Measurements from ENCODE around the gene SELENOI. TPM values are rescaled to one million over a fixed set of nuclear protein-coding genes. Genes with fewer than 3 reads are reported as not detected.
"Not testable (repeated sequence)": the region's sequence is repeated elsewhere in the genome, so short reads cannot be mapped to it uniquely, and the experiment has no call there.

SELENOI gene
- total and polyA plus RNA-seq, 5 experiments from 2014 or later, result 2.6 to 21.5 (median 4.6) TPM

DNA sequence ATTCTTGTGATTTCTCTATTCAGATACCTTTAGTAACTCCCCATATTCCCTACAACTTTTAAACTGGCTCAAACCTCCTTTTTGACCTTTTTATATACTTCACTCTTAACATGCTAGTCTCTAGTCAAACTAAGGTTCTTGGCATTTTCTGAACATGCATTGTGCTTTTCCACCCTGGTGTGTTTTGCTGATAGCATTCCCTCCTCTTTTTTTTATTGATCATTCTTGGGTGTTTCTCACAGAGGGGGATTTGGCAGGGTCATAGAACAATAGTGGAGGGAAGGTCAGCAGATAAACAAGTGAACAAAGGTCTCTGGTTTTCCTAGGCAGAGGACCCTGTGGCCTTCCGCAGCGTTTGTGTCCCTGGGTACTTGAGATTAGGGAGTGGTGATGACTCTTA, 23.7 kb downstream of the SELENOI start:
- POLR2A ChIA-PET, H3K27me3 Mint-ChIP-seq, DNase-seq, H3K9me3 Mint-ChIP-seq, ATAC-seq, H3K4me3 Mint-ChIP-seq, H3K4me1 Mint-ChIP-seq: not testable (repeated sequence)
- Mint-ChIP-seq H3K36me3 (peaks cover 12 to 72% (median 37%) of the 10 kb centered on the region in 3 donors), H3K27ac (peak overlapping the region in 4 of 10 donors; percentile 4 to 33 (median 12))

DNA sequence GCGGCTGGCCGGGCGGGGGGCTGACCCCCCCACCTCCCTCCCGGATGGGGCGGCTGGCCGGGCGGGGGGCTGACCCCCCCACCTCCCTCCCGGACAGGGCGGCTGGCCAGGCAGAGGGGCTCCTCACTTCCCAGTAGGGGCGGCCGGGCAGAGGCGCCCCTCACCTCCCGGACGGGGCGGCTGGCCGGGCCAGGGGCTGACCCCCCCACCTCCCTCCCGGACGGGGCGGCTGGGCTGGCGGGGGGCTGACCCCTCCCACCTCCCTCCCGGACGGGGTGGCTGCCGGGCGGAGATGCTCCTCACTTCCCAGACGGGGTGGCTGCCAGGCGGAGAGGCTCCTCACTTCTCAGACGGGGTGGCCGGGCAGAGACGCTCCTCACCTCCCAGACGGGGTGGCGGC, 25.0 kb downstream of the SELENOI start:
- H3K4me1 Mint-ChIP-seq, POLR2A ChIA-PET, H3K27ac Mint-ChIP-seq, H3K4me3 Mint-ChIP-seq, H3K27me3 Mint-ChIP-seq, H3K9me3 Mint-ChIP-seq, ATAC-seq, DNase-seq: not testable (repeated sequence)
- peaks cover 12 to 75% (median 36%) of the 10 kb centered on the region in 3 donors for H3K36me3 Mint-ChIP-seq

DNA sequence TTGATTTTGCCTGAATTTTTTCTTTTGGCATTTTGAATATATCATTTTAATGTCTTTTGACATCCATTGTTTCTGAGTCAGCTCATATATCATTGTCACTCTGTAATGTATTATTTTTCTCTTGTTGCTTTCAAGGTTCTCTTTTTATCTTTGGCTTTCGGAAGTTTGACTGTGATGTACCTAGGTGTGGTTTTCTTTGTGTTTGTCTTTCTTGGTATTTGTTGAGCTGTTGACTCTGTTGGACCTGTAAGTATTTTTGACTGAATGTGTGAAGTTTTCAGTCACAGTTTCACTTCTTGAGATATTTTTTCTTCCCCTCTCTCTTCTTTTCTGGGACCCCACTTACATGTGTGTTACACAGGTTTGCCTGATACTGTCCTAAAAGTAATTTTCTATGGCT, 30.9 kb downstream of the SELENOI start:
- DNase-seq, result peak in 1 of 10 donors; percentile 4
- peaks cover 0 to 3% (median 0%) of the 10 kb centered on the region in 9 donors for H3K9me3 Mint-ChIP-seq
- H3K27me3 Mint-ChIP-seq, result no peaks in the 10 kb centered on the region
- peak overlapping the region in 5 of 10 donors; percentile 11 to 64 (median 49) for H3K27ac Mint-ChIP-seq
- peaks cover 6 to 74% (median 27%) of the 10 kb centered on the region in 3 donors for H3K36me3 Mint-ChIP-seq
- peak overlapping the region in 3 of 10 donors; percentile 8 to 34 (median 34) for H3K4me3 Mint-ChIP-seq
- peaks cover 11 to 13% (median 12%) of the 10 kb centered on the region in 4 donors for H3K4me1 Mint-ChIP-seq
- ATAC-seq, result no peak
- POLR2A ChIA-PET, result interaction anchor here (0.8 kb wide), 1 partner anchor 30 kb away, joined by 3 read pairs; the partner anchor contains the start of gene ADGRF3

DNA sequence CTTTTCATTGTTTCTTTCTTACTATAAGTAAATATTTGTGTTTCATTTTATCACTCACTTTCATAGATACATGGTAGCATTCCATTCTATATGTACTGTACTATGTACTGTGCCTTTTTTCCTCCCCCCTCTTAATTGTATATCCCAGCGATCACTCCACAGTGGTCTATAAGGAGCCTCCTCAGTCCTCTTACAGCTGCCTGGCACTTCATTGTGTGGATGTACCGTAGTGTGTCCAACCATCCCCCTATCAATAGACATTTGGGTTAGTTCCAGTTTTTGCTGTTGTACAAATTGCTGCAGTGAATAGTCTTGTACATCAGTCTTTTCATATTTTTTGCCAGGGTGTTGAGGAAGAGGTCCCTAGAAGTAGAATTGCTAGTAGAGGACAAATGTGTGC, 34.3 kb downstream of the SELENOI start:
- no peaks in the 10 kb centered on the region for H3K9me3 Mint-ChIP-seq
- H3K4me3 Mint-ChIP-seq, result no peak overlapping the region
- peaks cover 0 to 64% (median 21%) of the 10 kb centered on the region in 3 donors for H3K36me3 Mint-ChIP-seq
- DNase-seq (no peak), ATAC-seq (no peak)
- peaks cover 11 to 14% (median 12%) of the 10 kb centered on the region in 4 donors for H3K4me1 Mint-ChIP-seq
- H3K27me3 Mint-ChIP-seq, result no peaks in the 10 kb centered on the region
- H3K27ac Mint-ChIP-seq, result peak overlapping the region in 1 of 10 donors; percentile 7
- POLR2A ChIA-PET, result no interaction called here

DNA sequence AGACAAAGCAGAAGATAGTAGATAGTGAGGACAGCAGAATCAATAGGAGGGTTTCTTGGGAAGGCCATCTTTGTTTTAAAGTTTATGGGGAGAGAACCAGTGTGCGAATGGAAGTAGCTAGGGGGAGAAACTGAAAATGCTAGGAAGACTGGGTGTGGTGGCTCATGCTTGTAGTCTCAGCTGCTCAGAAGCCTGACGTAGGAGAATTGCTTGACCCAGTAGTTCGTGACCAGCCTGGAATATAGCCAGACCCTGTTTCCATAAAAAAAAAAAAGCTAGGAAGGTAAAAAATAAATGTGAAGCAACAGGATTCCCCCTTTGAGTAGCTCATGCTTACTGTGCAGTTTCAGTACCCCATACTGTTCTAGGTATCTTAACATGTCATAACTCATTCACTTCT, 36.6 kb downstream of the SELENOI start:
- no peak overlapping the region for H3K27ac Mint-ChIP-seq
- DNase-seq, result no peak
- H3K27me3 Mint-ChIP-seq, result no peaks in the 10 kb centered on the region
- H3K9me3 Mint-ChIP-seq, result no peaks in the 10 kb centered on the region
- ATAC-seq, result no peak
- H3K36me3 Mint-ChIP-seq, result peaks cover 0 to 70% (median 10%) of the 10 kb centered on the region in 3 donors
- H3K4me1 Mint-ChIP-seq, result peaks cover 0 to 9% (median 4%) of the 10 kb centered on the region in 4 donors
- no peak overlapping the region for H3K4me3 Mint-ChIP-seq
- POLR2A ChIA-PET, result no interaction called here

DNA sequence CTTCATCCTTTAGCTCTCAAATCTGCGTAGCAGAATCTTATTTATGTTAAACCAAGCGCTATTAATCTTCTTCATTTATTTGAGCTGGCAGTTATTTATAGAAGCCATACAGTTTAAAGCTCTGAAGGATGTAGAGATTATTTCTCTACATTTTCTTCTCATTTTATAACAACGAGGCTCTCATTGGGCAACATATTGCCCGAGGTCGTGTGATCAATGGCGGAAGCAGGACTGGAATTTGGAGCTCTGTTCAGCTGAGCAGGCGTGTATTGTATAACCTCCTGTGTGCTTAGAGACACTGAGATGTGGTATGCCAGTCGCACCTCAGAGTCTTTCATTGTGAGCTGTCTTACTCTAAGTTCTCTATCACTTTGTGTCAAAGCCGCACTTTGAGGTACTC, 38.2 kb downstream of the SELENOI start:
- no peaks in the 10 kb centered on the region for H3K9me3 Mint-ChIP-seq
- peak overlapping the region in 1 of 10 donors; percentile 47 for H3K27ac Mint-ChIP-seq
- POLR2A ChIA-PET, result no interaction called here
- DNase-seq (no peak), ATAC-seq (no peak)
- H3K27me3 Mint-ChIP-seq, result no peaks in the 10 kb centered on the region
- no peak overlapping the region for H3K4me3 Mint-ChIP-seq
- peaks cover 0 to 4% (median 0%) of the 10 kb centered on the region in 4 donors for H3K4me1 Mint-ChIP-seq
- H3K36me3 Mint-ChIP-seq, result peaks cover 0 to 71% (median 10%) of the 10 kb centered on the region in 3 donors

DNA sequence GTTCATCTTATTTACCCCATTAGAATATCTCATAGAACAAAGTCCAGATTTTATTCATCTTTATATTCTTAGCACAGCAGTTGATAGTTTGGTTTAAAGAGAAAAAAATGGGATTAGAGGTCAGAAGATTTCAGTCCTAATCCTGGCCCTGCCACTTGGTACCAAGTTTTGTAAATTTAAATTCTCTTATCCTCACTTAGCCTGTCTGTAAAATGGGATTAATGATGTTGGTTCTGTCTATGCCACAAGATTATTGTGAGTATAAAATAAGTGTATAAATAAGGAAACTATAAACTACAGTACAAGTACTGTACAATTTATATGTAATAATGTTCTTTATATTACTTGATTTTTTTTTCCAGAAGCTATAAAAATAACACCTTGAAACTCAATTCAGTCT, 38.7 kb downstream of the SELENOI start:
- H3K27ac Mint-ChIP-seq, result peak overlapping the region in 1 of 10 donors; percentile 47
- H3K27me3 Mint-ChIP-seq, result no peaks in the 10 kb centered on the region
- no peaks in the 10 kb centered on the region for H3K9me3 Mint-ChIP-seq
- no peak for ATAC-seq
- DNase-seq, result no peak
- H3K36me3 Mint-ChIP-seq, result peaks cover 0 to 75% (median 10%) of the 10 kb centered on the region in 3 donors
- H3K4me1 Mint-ChIP-seq, result peaks cover 0 to 4% (median 0%) of the 10 kb centered on the region in 4 donors
- no peak overlapping the region for H3K4me3 Mint-ChIP-seq
- POLR2A ChIA-PET, result no interaction called here

DNA sequence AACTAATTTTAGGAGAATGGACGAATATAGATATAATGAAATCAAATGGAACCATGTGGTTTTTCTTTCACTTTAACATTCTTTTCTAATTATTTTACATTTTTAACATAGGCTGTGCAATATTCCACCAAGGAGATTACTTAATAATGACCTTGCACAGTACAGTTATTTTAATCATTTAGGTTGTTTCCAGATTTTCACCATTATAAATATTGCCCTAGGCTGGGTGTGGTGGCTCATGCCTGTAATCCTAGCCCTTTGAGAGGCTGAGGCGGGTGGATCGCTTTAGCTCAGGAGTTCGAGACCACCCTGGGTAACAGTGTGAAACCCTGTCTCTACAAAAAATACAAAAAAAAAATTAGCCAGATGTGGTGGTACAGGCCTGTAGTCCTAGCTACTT, 41.2 kb downstream of the SELENOI start:
- Mint-ChIP-seq H3K4me1 (peaks cover 0 to 2% (median 0%) of the 10 kb centered on the region in 4 donors), H3K36me3 (peaks cover 0 to 69% (median 15%) of the 10 kb centered on the region in 3 donors), H3K27me3 (no peaks in the 10 kb centered on the region), H3K4me3 (no peak overlapping the region), H3K9me3 (no peaks in the 10 kb centered on the region), H3K27ac (no peak overlapping the region)
- DNase-seq, result no peak
- POLR2A ChIA-PET, result no interaction called here
- no peak for ATAC-seq

DNA sequence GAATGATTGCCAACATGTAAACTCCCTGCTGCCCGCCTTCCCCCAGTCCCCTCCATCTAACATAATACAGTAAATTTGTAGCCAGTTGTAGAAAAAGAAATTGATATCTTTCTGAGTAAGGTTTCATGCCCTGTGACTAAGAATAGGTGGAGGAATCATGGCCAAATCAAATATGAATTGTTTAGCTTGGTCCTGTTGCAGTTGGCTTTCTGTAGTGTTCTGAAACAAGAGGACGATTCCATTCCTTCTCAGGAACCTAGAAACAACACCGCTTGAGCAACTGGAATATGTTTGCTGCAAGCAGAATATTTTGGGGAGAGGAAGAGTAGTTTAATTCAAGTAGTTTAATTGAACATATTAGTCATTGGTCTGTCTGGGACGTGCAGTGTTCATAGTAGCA, 48.8 kb downstream of the SELENOI start:
- peak overlapping the region in 2 of 10 donors; percentile 9 to 40 for H3K27ac Mint-ChIP-seq
- no peak overlapping the region for H3K4me3 Mint-ChIP-seq
- ATAC-seq, result no peak
- no peak for DNase-seq
- no peaks in the 10 kb centered on the region for H3K9me3 Mint-ChIP-seq
- H3K4me1 Mint-ChIP-seq, result peaks cover 4 to 15% (median 10%) of the 10 kb centered on the region in 4 donors
- H3K27me3 Mint-ChIP-seq, result no peaks in the 10 kb centered on the region
- POLR2A ChIA-PET, result no interaction called here
- H3K36me3 Mint-ChIP-seq, result peaks cover 0 to 25% (median 7%) of the 10 kb centered on the region in 3 donors

DNA sequence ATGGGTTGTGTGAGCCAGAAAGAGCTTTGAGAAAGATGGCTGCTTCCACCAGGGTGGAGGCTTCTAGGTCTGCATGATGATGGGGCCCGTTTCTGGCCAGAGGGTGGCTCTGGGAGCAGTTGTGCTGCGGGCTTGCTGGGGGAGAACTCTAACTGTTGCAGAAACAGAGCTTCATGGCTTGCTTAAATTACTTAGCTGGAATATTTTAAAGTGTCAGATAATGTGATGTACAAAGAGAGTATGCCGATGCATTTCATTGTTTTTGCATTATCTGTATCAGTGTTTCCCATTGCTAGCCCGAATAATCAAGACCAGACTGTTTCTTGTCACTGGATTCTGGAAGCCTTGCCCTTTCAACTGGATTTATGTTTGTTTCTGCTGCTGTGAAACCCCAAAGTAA, 49.5 kb downstream of the SELENOI start:
- Mint-ChIP-seq H3K27ac (peak overlapping the region in 1 of 10 donors; percentile 57), H3K36me3 (peaks cover 0 to 18% (median 4%) of the 10 kb centered on the region in 3 donors), H3K27me3 (no peaks in the 10 kb centered on the region), H3K4me3 (no peak overlapping the region), H3K4me1 (peaks cover 7 to 19% (median 12%) of the 10 kb centered on the region in 4 donors), H3K9me3 (no peaks in the 10 kb centered on the region)
- no peak for ATAC-seq
- POLR2A ChIA-PET, result no interaction called here
- DNase-seq, result no peak

DNA sequence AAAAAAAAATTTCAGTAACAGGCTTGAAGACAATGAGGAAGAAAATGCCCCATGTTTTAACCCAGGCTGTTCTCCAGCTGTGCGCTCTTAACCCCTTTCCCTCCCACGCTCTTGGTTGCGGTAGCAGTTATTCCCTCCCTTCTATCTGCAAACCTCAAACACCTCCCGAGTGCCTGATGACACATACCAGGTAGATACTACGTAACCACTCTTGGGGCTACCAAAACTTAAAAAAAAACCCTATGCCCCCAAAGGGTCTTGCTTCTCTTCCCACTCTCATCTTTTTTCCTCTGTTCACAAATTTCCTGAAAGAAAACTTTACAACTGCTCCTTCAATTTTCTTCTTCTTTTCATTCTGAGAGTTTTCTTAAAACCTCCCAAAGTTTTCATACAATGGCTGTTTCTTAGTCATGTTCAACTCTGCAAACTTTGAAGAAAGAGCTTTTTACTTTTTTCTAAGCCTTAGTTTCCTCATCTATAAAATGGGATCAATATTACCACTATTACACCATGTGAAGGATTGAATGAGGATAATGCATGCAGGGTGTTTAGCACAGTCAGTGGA, 50.9 kb downstream of the SELENOI start:
- peak; percentile 39 to 81 for ATAC-seq
- peak overlapping the region in 5 of 10 donors; percentile 8 to 56 (median 23) for H3K27ac Mint-ChIP-seq

DNA sequence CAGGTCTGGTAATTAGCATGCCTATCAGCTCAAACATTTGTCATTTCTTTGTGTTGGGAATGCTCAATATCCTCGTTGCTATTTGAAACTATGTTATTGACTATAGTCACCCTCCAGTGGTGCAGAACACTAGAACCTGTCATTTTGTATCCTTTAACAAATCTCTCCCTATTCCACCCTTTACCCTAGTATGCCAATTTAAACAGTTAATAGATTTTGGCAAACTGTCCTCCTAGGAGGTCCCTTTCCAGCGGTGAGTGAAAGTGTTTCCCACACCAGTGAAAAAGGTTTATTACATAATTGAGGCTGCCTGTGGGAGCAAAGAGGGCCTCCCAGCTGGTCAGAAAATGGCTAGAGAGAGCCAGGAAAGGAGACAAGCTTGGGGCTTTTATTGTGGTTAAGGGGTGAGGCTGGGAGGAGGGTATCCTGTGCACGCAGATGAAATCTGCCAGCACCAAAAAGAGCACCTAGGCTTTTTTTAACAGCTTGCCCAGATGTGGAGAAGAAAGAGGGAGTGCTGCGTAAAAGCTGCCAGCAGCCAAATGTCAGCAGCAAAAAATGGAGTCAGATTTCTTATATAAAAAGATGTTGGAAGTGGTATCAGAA, 53.9 kb downstream of the SELENOI start:
- Mint-ChIP-seq H3K9me3 (no peaks in the 10 kb centered on the region), H3K27me3 (peaks cover 0 to 18% (median 5%) of the 10 kb centered on the region in 5 donors), H3K36me3 (peaks cover 0 to 7% (median 0%) of the 10 kb centered on the region in 3 donors), H3K4me1 (peaks cover 7 to 25% (median 15%) of the 10 kb centered on the region in 4 donors), H3K4me3 (no peak overlapping the region), H3K27ac (no peak overlapping the region)
- DNase-seq (no peak), ATAC-seq (no peak)
- POLR2A ChIA-PET, result no interaction called here

More for the DNA sequence above, 50.9 kb downstream of the SELENOI start:
- peak in 2 of 10 donors; percentile 6 to 16 for DNase-seq
- POLR2A ChIA-PET, result no interaction called here
- H3K4me3 Mint-ChIP-seq, result no peak overlapping the region
- peaks cover 0 to 3% (median 0%) of the 10 kb centered on the region in 5 donors for H3K27me3 Mint-ChIP-seq
- peaks cover 0 to 13% (median 0%) of the 10 kb centered on the region in 3 donors for H3K36me3 Mint-ChIP-seq
- H3K4me1 Mint-ChIP-seq, result peaks cover 7 to 22% (median 13%) of the 10 kb centered on the region in 4 donors
- H3K9me3 Mint-ChIP-seq, result no peaks in the 10 kb centered on the region

DNA sequence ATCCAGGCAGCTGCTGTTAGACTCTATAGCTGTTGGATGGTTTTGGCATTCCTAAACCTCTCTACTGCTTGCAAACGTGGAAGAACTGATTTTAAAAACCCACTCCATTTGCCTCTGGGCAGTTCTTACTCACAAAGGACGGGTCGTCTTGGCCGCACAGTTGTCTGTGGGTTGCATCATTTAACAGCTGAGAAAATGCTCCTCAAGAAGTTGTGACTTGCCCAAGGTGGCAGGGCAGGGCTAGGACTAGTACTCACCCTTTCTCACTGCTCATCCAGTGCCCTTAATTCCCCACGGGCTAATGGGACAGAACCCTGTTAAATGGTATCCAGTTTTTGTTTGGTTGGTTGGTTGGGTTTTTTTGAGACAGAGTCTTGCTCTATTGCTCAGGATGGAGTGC, 54.8 kb downstream of the SELENOI start:
- H3K4me3 Mint-ChIP-seq, result no peak overlapping the region
- DNase-seq (no peak), ATAC-seq (no peak)
- peaks cover 0 to 4% (median 0%) of the 10 kb centered on the region in 3 donors for H3K36me3 Mint-ChIP-seq
- H3K4me1 Mint-ChIP-seq, result peaks cover 7 to 25% (median 15%) of the 10 kb centered on the region in 4 donors
- no peak overlapping the region for H3K27ac Mint-ChIP-seq
- H3K27me3 Mint-ChIP-seq, result peaks cover 0 to 22% (median 9%) of the 10 kb centered on the region in 5 donors
- POLR2A ChIA-PET, result no interaction called here
- H3K9me3 Mint-ChIP-seq, result no peaks in the 10 kb centered on the region
